ENCODE measurements around the gene ZNF521. TPM values are rescaled to one million over a fixed set of nuclear protein-coding genes. Genes with fewer than 3 reads are reported as not detected.

Gene ZNF521
- total RNA-seq, 4 donors from 2014 or later = 4.7 to 15.4 (median 7.7) TPM

GRCh38 chr18:25334588-25334987 is 17.4 kb downstream of the ZNF521 start:
- TF ChIP-seq POLR2A (IDR thresholded peaks at IDR 0.05) = no peak
- TF ChIP-seq, protein P1, sequence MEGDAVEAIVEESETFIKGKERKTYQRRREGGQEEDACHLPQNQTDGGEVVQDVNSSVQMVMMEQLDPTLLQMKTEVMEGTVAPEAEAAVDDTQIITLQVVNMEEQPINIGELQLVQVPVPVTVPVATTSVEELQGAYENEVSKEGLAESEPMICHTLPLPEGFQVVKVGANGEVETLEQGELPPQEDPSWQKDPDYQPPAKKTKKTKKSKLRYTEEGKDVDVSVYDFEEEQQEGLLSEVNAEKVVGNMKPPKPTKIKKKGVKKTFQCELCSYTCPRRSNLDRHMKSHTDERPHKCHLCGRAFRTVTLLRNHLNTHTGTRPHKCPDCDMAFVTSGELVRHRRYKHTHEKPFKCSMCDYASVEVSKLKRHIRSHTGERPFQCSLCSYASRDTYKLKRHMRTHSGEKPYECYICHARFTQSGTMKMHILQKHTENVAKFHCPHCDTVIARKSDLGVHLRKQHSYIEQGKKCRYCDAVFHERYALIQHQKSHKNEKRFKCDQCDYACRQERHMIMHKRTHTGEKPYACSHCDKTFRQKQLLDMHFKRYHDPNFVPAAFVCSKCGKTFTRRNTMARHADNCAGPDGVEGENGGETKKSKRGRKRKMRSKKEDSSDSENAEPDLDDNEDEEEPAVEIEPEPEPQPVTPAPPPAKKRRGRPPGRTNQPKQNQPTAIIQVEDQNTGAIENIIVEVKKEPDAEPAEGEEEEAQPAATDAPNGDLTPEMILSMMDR (IDR thresholded peaks at IDR 0.05) = no peak
- no peak for DNase-seq (ENCODE audit: low spot score in 2 of 2)
- H3K4me3 ChIP-seq (ENCODE audit: low read depth, poor library complexity, severe bottlenecking) = no peak overlapping the region
- intact Hi-C loops (cut with DNase I; ENCODE audit: low total_unique reads) = no loop called here
- 76 to 83% methylated on average over 2 of the region's 2 CpGs for WGBS, 2 donors

- intact Hi-C loops (cut with DNase I; ENCODE audit: low total_unique reads) = no loop called here
- H3K4me3 ChIP-seq (ENCODE audit: low read depth, poor library complexity, severe bottlenecking) = no peak overlapping the region
- no peak for DNase-seq (ENCODE audit: low spot score in 2 of 2)
- TF ChIP-seq, protein P1 (IDR thresholded peaks at IDR 0.05) = no peak
- no peak for TF ChIP-seq POLR2A (IDR thresholded peaks at IDR 0.05)
Observed at GRCh38 chr18:25332002-25332401, 20.0 kb downstream of the ZNF521 start.

DNA sequence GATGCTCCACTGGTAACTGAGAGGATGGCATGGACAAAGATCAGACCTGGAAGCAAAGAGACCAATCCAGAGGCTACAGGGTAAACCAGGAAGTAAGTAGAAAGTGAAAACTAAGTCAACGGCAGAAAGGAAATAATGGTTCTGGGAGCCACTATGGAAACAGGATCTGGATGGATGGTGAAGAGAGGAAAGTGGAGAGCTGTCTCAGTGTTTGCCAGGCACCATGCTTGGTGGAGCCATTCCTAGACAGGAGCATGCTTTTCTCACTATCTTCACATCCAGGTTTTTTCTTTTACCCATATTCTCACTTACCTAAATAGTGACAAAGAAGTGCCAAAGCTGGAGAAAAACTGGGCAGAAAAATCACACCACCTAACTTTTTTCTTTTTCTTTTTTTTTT is 22.2 kb downstream of the ZNF521 start:
- WGBS, 2 donors = 51 to 65% methylated on average over 1 of the region's 1 CpG
- TF ChIP-seq, protein P1 (IDR thresholded peaks at IDR 0.05) = no peak
- no peak for TF ChIP-seq POLR2A (IDR thresholded peaks at IDR 0.05)

GRCh38 chr18:25327584-25327983 is 24.4 kb downstream of the ZNF521 start:
- H3K4me3 ChIP-seq (ENCODE audit: low read depth, poor library complexity, severe bottlenecking) = no peak overlapping the region
- intact Hi-C loops (cut with DNase I; ENCODE audit: low total_unique reads) = no loop called here
- TF ChIP-seq, protein P1 (IDR thresholded peaks at IDR 0.05) = no peak
- TF ChIP-seq POLR2A (IDR thresholded peaks at IDR 0.05) = no peak
- WGBS, 2 donors = 18 to 34% methylated on average over 9 of the region's 9 CpGs
- no peak for DNase-seq (ENCODE audit: low spot score in 2 of 2)

More for the DNA sequence above, 22.2 kb downstream of the ZNF521 start:
- no peak for DNase-seq (ENCODE audit: low spot score in 2 of 2)
- no peak overlapping the region for H3K4me3 ChIP-seq (ENCODE audit: low read depth, poor library complexity, severe bottlenecking)
- intact Hi-C loops (cut with DNase I; ENCODE audit: low total_unique reads) = no loop called here

- no peak for DNase-seq (ENCODE audit: low spot score in 2 of 2)
- intact Hi-C loops (cut with DNase I; ENCODE audit: low total_unique reads) = no loop called here
- H3K4me3 ChIP-seq (ENCODE audit: low read depth, poor library complexity, severe bottlenecking) = no peak overlapping the region
- TF ChIP-seq, protein P1 (IDR thresholded peaks at IDR 0.05) = no peak
- no peak for TF ChIP-seq POLR2A (IDR thresholded peaks at IDR 0.05)
- WGBS, 2 donors = 49 to 57% methylated on average over 4 of the region's 4 CpGs
Observed at GRCh38 chr18:25326361-25326952, 25.5 kb downstream of the ZNF521 start.

DNA sequence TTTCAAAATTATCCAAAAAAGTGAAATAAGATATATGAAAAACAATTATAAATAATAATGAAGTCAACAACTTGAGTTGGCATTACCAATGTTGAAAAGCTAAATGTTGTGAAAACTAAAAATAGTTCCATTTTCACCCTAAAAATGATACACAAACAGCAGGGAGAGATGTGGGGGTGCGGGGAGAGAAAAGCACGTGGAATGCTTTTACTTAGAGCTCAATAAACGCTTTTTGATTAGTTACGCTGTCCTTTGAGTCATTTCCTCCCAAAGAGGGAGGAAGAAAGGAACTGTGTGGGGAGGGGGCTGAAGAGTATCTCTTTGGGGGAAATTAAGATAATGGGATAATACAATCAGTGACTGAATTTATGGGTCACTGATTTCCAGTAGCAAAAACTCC is 29.2 kb downstream of the ZNF521 start:
- intact Hi-C loops (cut with DNase I; ENCODE audit: low total_unique reads) = no loop called here
- 76 to 81% methylated on average over 4 of the region's 4 CpGs for WGBS, 2 donors
- DNase-seq (ENCODE audit: low spot score in 2 of 2) = no peak
- TF ChIP-seq POLR2A (IDR thresholded peaks at IDR 0.05) = no peak
- TF ChIP-seq, protein P1 (IDR thresholded peaks at IDR 0.05) = no peak
- no peak overlapping the region for H3K4me3 ChIP-seq (ENCODE audit: low read depth, poor library complexity, severe bottlenecking)
